Measurements from ENCODE around the gene GUCY2D.

GRCh38 chr17:8022360-8023003 is 20.1 kb downstream of the GUCY2D start:
- TF ChIP-seq CTCF (IDR thresholded peaks at IDR 0.05) (no peak), POLR2A (IDR thresholded peaks at IDR 0.05) (no peak), POLR2AphosphoS5 (IDR thresholded peaks at IDR 0.05; ENCODE audit: insufficient read depth in 1 of 2, low read depth in 1 of 2) (no peak)
